Thoracic aorta (tissue), 2 donors: Measurements from ENCODE around the gene CHL1. TPM values are rescaled to one million over a fixed set of nuclear protein-coding genes. Genes with fewer than 3 reads are reported as not detected.

Source experiments
- ATAC-seq: fragments of 150-250 bp; one replicate; pipeline ENCODE4 v1.8.0; 2017; ENCODE audit warnings: low read depth; ENCODE audit not compliant: insufficient number of reproducible peaks, low FRiP score
- DNase-seq: peaks from one replicate; pipeline ENCODE4 v3.0.0-alpha.2; 2020; ENCODE audit warnings: low spot score
- H3K27ac ChIP-seq, 2 donors: fragments of 200-600 bp; sonication (generic); 1 replicate in 1 of 2; 2 replicates in 1 of 2; pipeline ENCODE4 v1.5.1; 2016; ENCODE audit warnings: mild to moderate bottlenecking in 2 of 2, moderate library complexity in 2 of 2
- H3K27me3 ChIP-seq: fragments of 200-600 bp; sonication (generic); replicated peaks from 2 replicates; pipeline ENCODE4 v1.6.0; 2016; ENCODE audit warnings: mild to moderate bottlenecking; ENCODE audit not compliant: insufficient read depth
- H3K36me3 ChIP-seq: fragments of 200-600 bp; sonication (generic); one replicate; pipeline ENCODE4 v1.5.1; 2016
- H3K4me1 ChIP-seq, 2 donors: fragments of 200-600 bp; sonication (generic); 1 replicate in 1 of 2; 2 replicates in 1 of 2; pipeline versions ENCODE4 v1.5.1 to v1.6.0; 2016; ENCODE audit warnings: low read depth in 2 of 2, mild to moderate bottlenecking in 1 of 2; ENCODE audit not compliant: control insufficient read depth in 1 of 2
- H3K4me3 ChIP-seq: fragments of 200-600 bp; sonication (generic); 2 replicates; pipeline ENCODE4 v1.5.1; 2016; ENCODE audit warnings: mild to moderate bottlenecking
- H3K9me3 ChIP-seq: fragments of 200-600 bp; sonication (generic); 2 replicates; pipeline ENCODE4 v1.5.1; 2016
- total RNA-seq, 2 donors: library from RNA; depleted of rRNA; stranded (reverse); fragments of >200 nt; gene quantifications; one replicate each; pipeline versions ENCODE4 v1.1.0 to v1.2.3, GENCODE V29; 2016
- TF ChIP-seq, protein P1 (sequence below): fragments of 200-600 bp; sonication (generic); IDR thresholded peaks from one replicate; pipeline ENCODE4 v1.5.1; 2019; ENCODE audit warnings: antibody characterized with exemption

Gene CHL1
- total RNA-seq, 2 donors from 2014 or later, result 2.0 to 7.5 TPM

- DNase-seq (no peak), ATAC-seq (no peak)
- H3K36me3 ChIP-seq, result no peaks in the 10 kb centered on the region
- no peaks in the 10 kb centered on the region for H3K4me1 ChIP-seq
- no peaks in the 10 kb centered on the region for H3K27me3 ChIP-seq
- no peak overlapping the region for H3K4me3 ChIP-seq
- H3K9me3 ChIP-seq, result no peaks in the 10 kb centered on the region
- no peak overlapping the region for H3K27ac ChIP-seq
- TF ChIP-seq, protein P1, sequence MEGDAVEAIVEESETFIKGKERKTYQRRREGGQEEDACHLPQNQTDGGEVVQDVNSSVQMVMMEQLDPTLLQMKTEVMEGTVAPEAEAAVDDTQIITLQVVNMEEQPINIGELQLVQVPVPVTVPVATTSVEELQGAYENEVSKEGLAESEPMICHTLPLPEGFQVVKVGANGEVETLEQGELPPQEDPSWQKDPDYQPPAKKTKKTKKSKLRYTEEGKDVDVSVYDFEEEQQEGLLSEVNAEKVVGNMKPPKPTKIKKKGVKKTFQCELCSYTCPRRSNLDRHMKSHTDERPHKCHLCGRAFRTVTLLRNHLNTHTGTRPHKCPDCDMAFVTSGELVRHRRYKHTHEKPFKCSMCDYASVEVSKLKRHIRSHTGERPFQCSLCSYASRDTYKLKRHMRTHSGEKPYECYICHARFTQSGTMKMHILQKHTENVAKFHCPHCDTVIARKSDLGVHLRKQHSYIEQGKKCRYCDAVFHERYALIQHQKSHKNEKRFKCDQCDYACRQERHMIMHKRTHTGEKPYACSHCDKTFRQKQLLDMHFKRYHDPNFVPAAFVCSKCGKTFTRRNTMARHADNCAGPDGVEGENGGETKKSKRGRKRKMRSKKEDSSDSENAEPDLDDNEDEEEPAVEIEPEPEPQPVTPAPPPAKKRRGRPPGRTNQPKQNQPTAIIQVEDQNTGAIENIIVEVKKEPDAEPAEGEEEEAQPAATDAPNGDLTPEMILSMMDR, result no peak
These were observed 66.8 kb downstream of the CHL1 start for GRCh38 chr3:263393-263792.

GRCh38 chr3:264394-265156, 68.0 kb downstream of the CHL1 start:
- H3K9me3 ChIP-seq, result no peaks in the 10 kb centered on the region
- H3K4me1 ChIP-seq, result no peaks in the 10 kb centered on the region
- TF ChIP-seq, protein P1, result no peak
- no peak overlapping the region for H3K4me3 ChIP-seq
- DNase-seq (no peak), ATAC-seq (no peak)
- no peaks in the 10 kb centered on the region for H3K27me3 ChIP-seq
- H3K36me3 ChIP-seq, result no peaks in the 10 kb centered on the region
- H3K27ac ChIP-seq, result no peak overlapping the region

DNA sequence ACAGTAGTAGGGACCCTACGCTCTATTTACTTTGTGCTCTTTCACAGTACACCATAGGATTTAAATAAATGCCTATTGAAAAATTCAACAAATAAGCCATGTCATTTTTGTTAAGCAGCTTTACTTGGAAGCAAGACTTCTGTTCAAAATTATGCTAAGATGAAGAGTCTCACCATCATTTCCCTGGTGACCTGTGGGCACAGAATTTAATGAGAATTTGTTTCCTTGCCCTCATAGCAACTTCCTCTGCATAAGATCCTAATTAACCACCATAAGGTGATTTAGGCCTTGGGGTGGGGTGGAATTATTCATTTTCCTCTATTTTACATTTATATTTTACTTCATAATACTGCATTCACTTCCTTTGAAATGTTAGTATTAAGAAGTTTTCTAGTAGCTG, 70.5 kb downstream of the CHL1 start:
- Histone ChIP-seq H3K36me3 (no peaks in the 10 kb centered on the region), H3K27me3 (no peaks in the 10 kb centered on the region), H3K4me3 (no peak overlapping the region), H3K27ac (no peak overlapping the region), H3K9me3 (no peaks in the 10 kb centered on the region), H3K4me1 (no peaks in the 10 kb centered on the region)
- ATAC-seq (no peak), DNase-seq (no peak)
- TF ChIP-seq, protein P1, result no peak

- no peaks in the 10 kb centered on the region for H3K27me3 ChIP-seq
- DNase-seq (no peak), ATAC-seq (no peak)
- H3K9me3 ChIP-seq, result no peaks in the 10 kb centered on the region
- H3K27ac ChIP-seq, result no peak overlapping the region
- TF ChIP-seq, protein P1, result no peak
- no peak overlapping the region for H3K4me3 ChIP-seq
- H3K36me3 ChIP-seq, result no peaks in the 10 kb centered on the region
- H3K4me1 ChIP-seq, result no peaks in the 10 kb centered on the region
These were observed 74.1 kb downstream of the CHL1 start for GRCh38 chr3:270688-271087.

DNA sequence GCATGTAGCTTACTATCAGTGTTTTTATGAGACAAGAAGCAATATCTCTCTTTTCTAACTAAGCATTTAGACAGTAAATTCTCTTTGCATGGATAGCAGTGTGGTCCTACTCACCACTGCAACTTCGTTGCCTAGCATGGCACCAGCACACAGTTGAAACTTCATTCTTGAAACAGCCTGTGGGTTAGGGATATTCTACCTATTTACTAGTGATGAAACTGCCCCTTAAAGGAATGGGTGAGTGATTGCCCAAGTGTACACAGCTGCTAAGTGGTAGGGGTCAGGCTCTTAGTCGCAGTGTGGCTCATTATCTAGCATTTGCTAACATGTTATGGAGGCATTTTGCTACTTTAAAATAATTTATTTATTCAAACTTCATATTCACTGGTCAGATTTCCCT, 78.4 kb downstream of the CHL1 start:
- Histone ChIP-seq H3K9me3 (no peaks in the 10 kb centered on the region), H3K27ac (no peak overlapping the region), H3K36me3 (no peaks in the 10 kb centered on the region), H3K4me3 (no peak overlapping the region), H3K4me1 (no peaks in the 10 kb centered on the region), H3K27me3 (no peaks in the 10 kb centered on the region)
- ATAC-seq (no peak), DNase-seq (no peak)
- TF ChIP-seq, protein P1, result no peak
